ENCODE results near the gene MAP2.

The MAP2 gene

DNA sequence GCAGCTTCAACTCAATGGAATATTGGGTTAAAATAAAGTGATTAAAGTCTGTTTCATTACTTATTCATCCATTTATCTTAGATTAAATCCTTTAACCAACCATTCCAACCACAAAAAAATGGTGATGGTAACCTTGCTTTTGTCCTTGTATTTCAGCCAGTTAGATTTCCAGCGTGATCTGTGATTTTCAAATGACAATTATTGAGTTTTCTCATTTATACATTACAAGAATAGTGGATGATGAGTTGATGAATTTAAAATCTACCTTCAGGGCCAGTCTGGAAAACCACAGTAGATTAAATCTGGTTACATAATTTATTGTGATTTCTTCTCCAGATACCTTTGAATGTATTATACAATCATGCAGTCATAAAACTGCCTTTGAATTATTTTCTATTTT lies 318.1 kb downstream of the MAP2 start:
- no peaks in the 10 kb centered on the region for H3K4me1 ChIP-seq (ENCODE audit: control insufficient read depth in 1 of 2, insufficient read depth in 2 of 2, low read length in 2 of 2)
- H3K9me3 ChIP-seq (ENCODE audit: control insufficient read depth in 1 of 2, low read length in 2 of 2): no peaks in the 10 kb centered on the region
- H3K4me3 ChIP-seq (ENCODE audit: low read depth in 1 of 2, low read length in 2 of 2): no peak overlapping the region
- H3K36me3 ChIP-seq (ENCODE audit: control insufficient read depth in 1 of 2, insufficient read depth in 2 of 2, low read length in 2 of 2): no peaks in the 10 kb centered on the region
- no peaks in the 10 kb centered on the region for H3K27me3 ChIP-seq (ENCODE audit: low read depth, low read length)
- no peak overlapping the region for H3K27ac ChIP-seq (ENCODE audit: low read length)

DNA sequence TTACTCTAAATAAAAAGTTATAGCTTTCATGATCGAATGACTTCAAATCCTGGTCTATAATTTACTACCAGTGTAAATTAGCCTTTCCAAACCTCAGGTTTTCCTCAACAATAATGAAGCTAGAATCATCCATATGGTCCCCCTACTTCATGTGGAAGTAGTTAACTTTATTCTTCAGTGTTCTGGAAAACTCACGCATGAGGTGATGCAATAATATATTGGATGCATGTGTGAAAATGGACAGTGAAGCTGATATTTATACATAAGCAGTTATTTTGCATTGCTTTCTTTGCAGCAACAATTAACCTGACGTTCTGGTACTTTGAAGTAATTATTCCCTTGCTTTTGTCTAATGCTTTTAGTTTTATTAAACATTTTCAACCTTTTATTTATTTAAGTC lies 329.2 kb downstream of the MAP2 start:
- Histone ChIP-seq H3K4me3 (ENCODE audit: low read depth in 1 of 2, low read length in 2 of 2) (no peak overlapping the region), H3K9me3 (ENCODE audit: control insufficient read depth in 1 of 2, low read length in 2 of 2) (no peaks in the 10 kb centered on the region), H3K36me3 (ENCODE audit: control insufficient read depth in 1 of 2, insufficient read depth in 2 of 2, low read length in 2 of 2) (no peaks in the 10 kb centered on the region), H3K27ac (ENCODE audit: low read length) (no peak overlapping the region), H3K27me3 (ENCODE audit: low read depth, low read length) (no peaks in the 10 kb centered on the region), H3K4me1 (ENCODE audit: control insufficient read depth in 1 of 2, insufficient read depth in 2 of 2, low read length in 2 of 2) (no peaks in the 10 kb centered on the region)

DNA sequence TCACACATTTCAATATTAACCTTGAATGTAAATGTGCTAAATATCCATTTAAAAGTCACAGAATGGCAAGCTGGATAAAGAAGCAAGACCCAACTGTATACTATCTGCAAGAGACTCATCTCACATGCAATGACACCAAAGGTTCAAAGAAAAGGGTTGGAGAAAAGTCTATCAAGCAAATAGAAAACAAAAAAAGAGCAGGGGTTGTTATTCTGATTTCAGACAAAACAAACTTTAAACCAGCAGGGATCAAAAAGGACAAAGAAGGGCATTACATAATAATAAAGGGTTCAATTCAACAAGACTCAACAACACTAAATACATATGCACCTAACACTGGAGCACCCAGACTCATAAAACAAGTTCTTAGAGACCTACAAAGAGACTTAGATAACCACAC lies 333.3 kb downstream of the MAP2 start:
- H3K4me1 ChIP-seq (ENCODE audit: control insufficient read depth in 1 of 2, insufficient read depth in 2 of 2, low read length in 2 of 2): no peaks in the 10 kb centered on the region
- no peaks in the 10 kb centered on the region for H3K36me3 ChIP-seq (ENCODE audit: control insufficient read depth in 1 of 2, insufficient read depth in 2 of 2, low read length in 2 of 2)
- H3K27ac ChIP-seq (ENCODE audit: low read length): no peak overlapping the region
- H3K4me3 ChIP-seq (ENCODE audit: low read depth in 1 of 2, low read length in 2 of 2): no peak overlapping the region
- no peaks in the 10 kb centered on the region for H3K27me3 ChIP-seq (ENCODE audit: low read depth, low read length)
- H3K9me3 ChIP-seq (ENCODE audit: control insufficient read depth in 1 of 2, low read length in 2 of 2): no peaks in the 10 kb centered on the region

DNA sequence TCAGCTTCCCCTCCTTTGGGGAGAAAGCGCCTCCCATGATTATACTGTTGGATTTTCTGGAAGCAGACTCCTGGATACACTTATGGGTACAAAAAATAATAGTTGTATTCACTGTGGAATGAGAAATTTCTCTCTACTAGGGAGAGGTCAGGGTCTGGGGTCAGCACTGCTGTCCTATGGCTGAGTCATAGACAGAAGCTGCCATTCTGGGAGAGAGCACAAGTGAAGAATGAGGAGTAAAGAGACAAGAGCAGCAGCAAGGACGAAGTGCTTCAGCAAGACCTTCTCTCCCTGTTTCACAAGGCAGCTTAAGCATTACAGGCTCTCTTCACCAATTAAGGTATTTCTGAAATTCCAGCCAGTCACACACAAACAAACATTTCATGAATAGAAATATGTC lies 337.7 kb downstream of the MAP2 start:
- H3K27me3 ChIP-seq (ENCODE audit: low read depth, low read length): no peaks in the 10 kb centered on the region
- no peaks in the 10 kb centered on the region for H3K9me3 ChIP-seq (ENCODE audit: control insufficient read depth in 1 of 2, low read length in 2 of 2)
- H3K4me3 ChIP-seq (ENCODE audit: low read depth in 1 of 2, low read length in 2 of 2): no peak overlapping the region
- no peak overlapping the region for H3K27ac ChIP-seq (ENCODE audit: low read length)
- no peaks in the 10 kb centered on the region for H3K36me3 ChIP-seq (ENCODE audit: control insufficient read depth in 1 of 2, insufficient read depth in 2 of 2, low read length in 2 of 2)
- H3K4me1 ChIP-seq (ENCODE audit: control insufficient read depth in 1 of 2, insufficient read depth in 2 of 2, low read length in 2 of 2): no peaks in the 10 kb centered on the region

DNA sequence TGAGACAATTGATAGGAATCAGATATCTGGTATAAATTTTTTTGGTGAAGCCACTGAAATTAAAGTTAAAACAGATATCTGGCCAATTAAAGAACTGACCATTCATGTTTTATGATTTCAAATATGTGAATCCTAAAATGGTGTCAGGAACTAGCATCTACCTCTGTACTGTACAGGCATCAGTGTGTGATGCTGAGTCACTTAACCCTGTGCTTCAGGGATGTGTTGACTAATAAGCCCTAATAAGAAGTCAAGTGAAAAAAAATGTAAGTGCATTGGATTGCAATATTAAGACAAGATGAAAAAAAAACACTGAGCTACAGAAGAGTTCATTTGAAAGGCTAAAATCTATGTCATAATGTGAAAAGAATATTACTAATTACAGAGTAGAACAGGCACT lies 338.7 kb downstream of the MAP2 start:
- no peaks in the 10 kb centered on the region for H3K4me1 ChIP-seq (ENCODE audit: control insufficient read depth in 1 of 2, insufficient read depth in 2 of 2, low read length in 2 of 2)
- H3K9me3 ChIP-seq (ENCODE audit: control insufficient read depth in 1 of 2, low read length in 2 of 2): no peaks in the 10 kb centered on the region
- H3K36me3 ChIP-seq (ENCODE audit: control insufficient read depth in 1 of 2, insufficient read depth in 2 of 2, low read length in 2 of 2): no peaks in the 10 kb centered on the region
- H3K27ac ChIP-seq (ENCODE audit: low read length): no peak overlapping the region
- no peaks in the 10 kb centered on the region for H3K27me3 ChIP-seq (ENCODE audit: low read depth, low read length)
- H3K4me3 ChIP-seq (ENCODE audit: low read depth in 1 of 2, low read length in 2 of 2): no peak overlapping the region

DNA sequence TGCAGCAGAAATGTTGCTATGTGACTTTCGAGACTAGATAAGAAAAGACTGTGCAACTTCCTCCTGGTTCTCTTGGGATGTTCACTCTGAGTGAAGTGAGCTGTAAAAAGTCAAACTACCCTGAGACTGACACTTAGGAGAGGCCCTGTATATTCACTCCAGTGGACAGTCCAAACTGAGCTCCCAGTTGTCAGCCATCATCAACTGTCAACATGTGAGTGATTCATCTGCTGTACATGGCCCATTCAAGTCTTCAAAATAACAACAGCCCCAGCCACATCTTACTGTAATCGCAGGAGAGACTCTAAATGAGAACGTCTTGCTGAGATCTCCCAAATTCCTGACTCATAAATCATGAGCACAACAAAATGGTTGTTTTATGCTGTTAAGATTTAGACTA lies 339.3 kb downstream of the MAP2 start:
- no peaks in the 10 kb centered on the region for H3K4me1 ChIP-seq (ENCODE audit: control insufficient read depth in 1 of 2, insufficient read depth in 2 of 2, low read length in 2 of 2)
- no peaks in the 10 kb centered on the region for H3K36me3 ChIP-seq (ENCODE audit: control insufficient read depth in 1 of 2, insufficient read depth in 2 of 2, low read length in 2 of 2)
- no peaks in the 10 kb centered on the region for H3K9me3 ChIP-seq (ENCODE audit: control insufficient read depth in 1 of 2, low read length in 2 of 2)
- no peak overlapping the region for H3K4me3 ChIP-seq (ENCODE audit: low read depth in 1 of 2, low read length in 2 of 2)
- no peaks in the 10 kb centered on the region for H3K27me3 ChIP-seq (ENCODE audit: low read depth, low read length)
- H3K27ac ChIP-seq (ENCODE audit: low read length): no peak overlapping the region

DNA sequence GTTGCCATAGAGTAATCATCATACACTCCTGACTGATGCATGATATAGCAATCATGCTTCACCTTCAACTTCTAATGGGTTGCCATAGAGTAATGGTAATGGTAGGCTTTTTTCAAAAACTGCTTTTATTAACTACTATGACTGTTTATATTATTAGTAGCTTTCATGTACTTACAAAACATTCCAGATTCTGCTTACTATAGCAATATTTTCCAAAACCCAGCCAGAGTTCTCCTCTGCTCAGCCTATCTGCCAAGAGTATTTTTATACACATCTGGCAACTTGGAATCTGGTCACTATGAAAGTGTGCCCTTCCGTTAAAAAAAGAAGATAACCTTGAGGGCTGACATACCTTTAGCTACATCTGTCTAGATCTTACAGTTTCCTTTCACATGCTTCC lies 342.8 kb downstream of the MAP2 start:
- H3K9me3 ChIP-seq (ENCODE audit: control insufficient read depth in 1 of 2, low read length in 2 of 2): no peaks in the 10 kb centered on the region

DNA sequence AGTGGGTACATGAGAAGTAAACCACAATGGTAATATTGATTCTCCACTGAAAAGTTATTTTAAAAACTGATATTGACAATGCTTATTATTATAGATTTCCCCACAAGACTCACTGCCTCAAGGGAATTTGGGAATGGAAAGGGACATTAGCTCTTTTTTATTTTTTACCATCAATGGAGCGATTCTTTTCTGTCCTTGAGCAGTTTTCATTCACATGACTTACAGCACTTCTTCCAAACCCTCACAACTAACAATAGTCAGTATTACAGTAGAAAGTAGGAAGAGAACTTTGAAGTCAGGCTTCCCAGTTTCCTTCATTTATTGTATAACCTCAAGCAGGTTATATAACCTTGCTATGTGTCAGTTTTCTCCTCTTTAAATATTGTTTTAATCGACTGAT lies 343.5 kb downstream of the MAP2 start:
- Histone ChIP-seq H3K36me3 (ENCODE audit: control insufficient read depth in 1 of 2, insufficient read depth in 2 of 2, low read length in 2 of 2) (no peaks in the 10 kb centered on the region), H3K9me3 (ENCODE audit: control insufficient read depth in 1 of 2, low read length in 2 of 2) (no peaks in the 10 kb centered on the region), H3K4me3 (ENCODE audit: low read depth in 1 of 2, low read length in 2 of 2) (no peak overlapping the region), H3K27ac (ENCODE audit: low read length) (no peak overlapping the region), H3K27me3 (ENCODE audit: low read depth, low read length) (no peaks in the 10 kb centered on the region), H3K4me1 (ENCODE audit: control insufficient read depth in 1 of 2, insufficient read depth in 2 of 2, low read length in 2 of 2) (no peaks in the 10 kb centered on the region)

More for the DNA sequence above, 342.8 kb downstream of the MAP2 start:
- no peak overlapping the region for H3K4me3 ChIP-seq (ENCODE audit: low read depth in 1 of 2, low read length in 2 of 2)
- H3K27me3 ChIP-seq (ENCODE audit: low read depth, low read length): no peaks in the 10 kb centered on the region
- no peaks in the 10 kb centered on the region for H3K36me3 ChIP-seq (ENCODE audit: control insufficient read depth in 1 of 2, insufficient read depth in 2 of 2, low read length in 2 of 2)
- H3K4me1 ChIP-seq (ENCODE audit: control insufficient read depth in 1 of 2, insufficient read depth in 2 of 2, low read length in 2 of 2): no peaks in the 10 kb centered on the region
- no peak overlapping the region for H3K27ac ChIP-seq (ENCODE audit: low read length)

DNA sequence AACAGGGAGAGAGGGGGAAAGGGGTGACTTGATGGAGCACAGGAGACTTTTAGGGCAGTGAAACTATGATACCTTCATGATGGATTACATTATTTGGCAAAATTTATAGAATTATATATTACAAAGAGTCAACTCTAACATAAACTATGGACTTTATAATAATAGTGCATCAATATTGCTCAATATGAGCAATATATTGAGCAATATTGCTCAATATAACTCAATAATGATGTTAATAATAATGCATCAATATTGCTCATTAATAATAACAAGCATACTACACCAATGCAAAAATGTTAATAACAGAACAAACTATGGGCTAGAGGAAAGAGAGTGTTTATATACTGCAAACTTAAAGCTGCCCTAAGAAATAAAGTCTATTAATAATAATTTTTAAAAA lies 344.7 kb downstream of the MAP2 start:
- Histone ChIP-seq H3K27ac (ENCODE audit: low read length) (no peak overlapping the region), H3K9me3 (ENCODE audit: control insufficient read depth in 1 of 2, low read length in 2 of 2) (no peaks in the 10 kb centered on the region), H3K4me3 (ENCODE audit: low read depth in 1 of 2, low read length in 2 of 2) (no peak overlapping the region), H3K4me1 (ENCODE audit: control insufficient read depth in 1 of 2, insufficient read depth in 2 of 2, low read length in 2 of 2) (no peaks in the 10 kb centered on the region), H3K27me3 (ENCODE audit: low read depth, low read length) (no peaks in the 10 kb centered on the region), H3K36me3 (ENCODE audit: control insufficient read depth in 1 of 2, insufficient read depth in 2 of 2, low read length in 2 of 2) (no peaks in the 10 kb centered on the region)

DNA sequence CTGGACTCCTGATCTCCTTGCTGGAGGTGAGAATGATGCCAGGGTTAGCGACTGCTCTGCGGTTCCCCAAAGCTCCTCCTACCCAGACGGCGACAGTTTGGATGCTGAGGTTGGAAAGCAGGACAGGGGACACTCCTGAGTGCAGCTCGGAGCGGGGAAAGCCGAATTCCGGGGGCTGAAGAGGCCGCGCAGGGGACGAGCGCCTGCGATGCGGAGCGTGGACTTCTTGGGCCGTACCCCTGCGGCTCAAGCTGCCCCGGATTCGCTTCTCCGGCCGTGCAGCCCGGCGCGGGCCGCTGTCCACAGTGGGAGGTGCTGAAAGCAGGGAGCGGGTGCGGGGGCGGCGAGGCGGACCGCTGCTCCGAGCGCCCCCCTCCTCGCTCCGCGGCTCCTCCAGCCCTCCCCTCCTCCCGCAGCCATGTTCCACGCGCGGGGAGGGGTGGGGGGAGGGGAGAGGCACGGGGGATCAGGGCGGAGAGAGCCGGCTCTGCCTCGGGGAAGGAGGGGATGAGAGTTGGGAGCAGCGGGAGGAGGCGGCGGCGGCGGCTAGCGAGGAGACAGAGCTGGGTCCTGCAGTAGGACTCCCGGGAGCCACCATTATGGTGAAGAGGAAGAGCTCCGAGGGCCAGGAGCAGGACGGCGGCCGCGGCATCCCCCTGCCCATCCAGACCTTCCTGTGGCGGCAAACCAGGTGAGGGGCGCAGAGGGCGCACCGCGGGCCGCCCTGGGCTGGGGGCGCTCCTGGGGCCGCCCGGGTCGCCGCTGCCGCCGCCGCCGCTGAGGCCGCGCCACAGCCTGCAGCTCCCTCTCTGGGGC lies 347.8 kb downstream of the MAP2 start, which contains the start of gene UNC80:
Gene UNC80 (plus strand): TSS at position 359 of the 816 bp plus-strand sequence. CDS start 241 bp downstream, at position 600.
- Histone ChIP-seq H3K4me1 (ENCODE audit: control insufficient read depth in 1 of 2, insufficient read depth in 2 of 2, low read length in 2 of 2) (no peaks in the 10 kb centered on the region), H3K27me3 (ENCODE audit: low read depth, low read length) (no peaks in the 10 kb centered on the region), H3K9me3 (ENCODE audit: control insufficient read depth in 1 of 2, low read length in 2 of 2) (no peaks in the 10 kb centered on the region), H3K36me3 (ENCODE audit: control insufficient read depth in 1 of 2, insufficient read depth in 2 of 2, low read length in 2 of 2) (no peaks in the 10 kb centered on the region), H3K4me3 (ENCODE audit: low read depth in 1 of 2, low read length in 2 of 2) (peak within 1 kb of the TSS; percentile 19 to 49), H3K27ac (ENCODE audit: low read length) (no peak within 1 kb of the TSS)

DNA sequence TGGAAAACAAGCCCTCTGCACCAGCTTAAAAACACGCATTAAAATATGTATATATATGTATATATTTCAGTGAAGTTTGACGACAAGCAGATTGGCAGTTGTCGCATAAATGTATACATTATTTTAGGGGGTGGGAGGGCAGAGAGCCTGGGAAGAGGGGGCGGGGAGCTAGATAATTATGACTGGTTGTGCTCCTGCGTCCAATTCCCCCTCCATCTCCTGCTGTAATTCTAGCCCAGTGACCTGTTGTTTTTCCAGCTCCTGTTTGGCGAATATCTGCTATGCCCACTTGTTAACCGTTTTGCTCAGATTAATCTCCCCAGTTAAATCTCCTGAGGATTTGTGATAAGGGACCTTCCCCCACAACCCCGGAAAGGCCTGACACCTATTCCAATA lies 348.4 kb downstream of the MAP2 start:
- Histone ChIP-seq H3K27me3 (ENCODE audit: low read depth, low read length) (no peaks in the 10 kb centered on the region), H3K9me3 (ENCODE audit: control insufficient read depth in 1 of 2, low read length in 2 of 2) (no peaks in the 10 kb centered on the region), H3K4me1 (ENCODE audit: control insufficient read depth in 1 of 2, insufficient read depth in 2 of 2, low read length in 2 of 2) (no peaks in the 10 kb centered on the region), H3K27ac (ENCODE audit: low read length) (no peak overlapping the region), H3K36me3 (ENCODE audit: control insufficient read depth in 1 of 2, insufficient read depth in 2 of 2, low read length in 2 of 2) (no peaks in the 10 kb centered on the region), H3K4me3 (ENCODE audit: low read depth in 1 of 2, low read length in 2 of 2) (no peak overlapping the region)

DNA sequence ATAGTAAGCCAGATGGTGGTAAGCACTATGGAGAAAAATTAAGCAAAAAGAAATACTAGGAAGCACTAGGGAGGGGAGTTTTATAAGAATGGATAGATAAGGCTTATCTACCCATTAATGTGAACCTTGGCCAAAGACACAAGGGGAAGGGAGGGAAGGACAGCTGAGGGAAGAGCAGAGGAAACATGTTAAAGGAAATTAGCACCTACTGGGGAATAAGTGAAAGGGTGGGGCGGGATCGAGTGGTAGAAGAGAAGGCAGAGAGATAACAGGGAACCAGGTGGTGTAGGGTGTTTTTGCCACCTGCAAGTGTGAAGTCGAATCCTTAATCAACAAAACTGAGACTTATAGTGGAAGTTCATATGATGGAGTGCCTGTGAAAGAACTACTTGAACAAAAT lies 349.5 kb downstream of the MAP2 start:
- Histone ChIP-seq H3K9me3 (ENCODE audit: control insufficient read depth in 1 of 2, low read length in 2 of 2) (no peaks in the 10 kb centered on the region), H3K27me3 (ENCODE audit: low read depth, low read length) (no peaks in the 10 kb centered on the region), H3K27ac (ENCODE audit: low read length) (no peak overlapping the region), H3K36me3 (ENCODE audit: control insufficient read depth in 1 of 2, insufficient read depth in 2 of 2, low read length in 2 of 2) (no peaks in the 10 kb centered on the region), H3K4me3 (ENCODE audit: low read depth in 1 of 2, low read length in 2 of 2) (no peak overlapping the region), H3K4me1 (ENCODE audit: control insufficient read depth in 1 of 2, insufficient read depth in 2 of 2, low read length in 2 of 2) (no peaks in the 10 kb centered on the region)

All from muscle layer of duodenum (tissue), 2 donors.